ENCODE results near the gene TARBP2. TPM values are rescaled to one million over a fixed set of nuclear protein-coding genes. Genes with fewer than 3 reads are reported as not detected.

Gene TARBP2, protein sequence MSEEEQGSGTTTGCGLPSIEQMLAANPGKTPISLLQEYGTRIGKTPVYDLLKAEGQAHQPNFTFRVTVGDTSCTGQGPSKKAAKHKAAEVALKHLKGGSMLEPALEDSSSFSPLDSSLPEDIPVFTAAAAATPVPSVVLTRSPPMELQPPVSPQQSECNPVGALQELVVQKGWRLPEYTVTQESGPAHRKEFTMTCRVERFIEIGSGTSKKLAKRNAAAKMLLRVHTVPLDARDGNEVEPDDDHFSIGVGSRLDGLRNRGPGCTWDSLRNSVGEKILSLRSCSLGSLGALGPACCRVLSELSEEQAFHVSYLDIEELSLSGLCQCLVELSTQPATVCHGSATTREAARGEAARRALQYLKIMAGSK
- total RNA-seq (26.2 TPM), polyA plus RNA-seq (ENCODE audit: insufficient read depth in 1 of 8, insufficient read length in 8 of 8, low replicate concordance in 1 of 8) (10 to 100 TPM; 24.0 to 31.6 (median 26.7) TPM)
- long read RNA-seq, donor 1, partial matches to known transcripts: 0 of 1 reads
- long read RNA-seq, donor 1, other reads (novel, unspliced or antisense): 0 of 1 reads
- long read RNA-seq, donor 2: 0 reads
- long read RNA-seq, donor 3, transcript TARBP2-201 (9 exons, 1,867 nt): major isoform, 5 of 6 reads
- long read RNA-seq, donor 3, partial matches to known transcripts: 0 of 6 reads
- long read RNA-seq, donor 3, other reads (novel, unspliced or antisense): 0 of 6 reads
- long read RNA-seq, donor 4, partial matches to known transcripts: 0 of 3 reads
- long read RNA-seq, donor 4, other reads (novel, unspliced or antisense): 0 of 3 reads
- long read RNA-seq, donor 5, transcript TARBP2-201 (9 exons, 1,867 nt): major isoform, 8 of 10 reads
- long read RNA-seq, donor 5, partial matches to known transcripts: 0 of 10 reads
- long read RNA-seq, donor 5, other reads (novel, unspliced or antisense): 0 of 10 reads
- long read RNA-seq, donor 6, transcript TARBP2-201 (9 exons, 1,867 nt): major isoform, 7 of 8 reads
- long read RNA-seq, donor 6, partial matches to known transcripts: 0 of 8 reads
- long read RNA-seq, donor 6, other reads (novel, unspliced or antisense): 0 of 8 reads
- long read RNA-seq, donor 7, transcript TARBP2-201 (9 exons, 1,867 nt): major isoform, 5 of 10 reads
- long read RNA-seq, donor 7, partial matches to known transcripts: 0 of 10 reads
- long read RNA-seq, donor 7, other reads (novel, unspliced or antisense): 0 of 10 reads
- long read RNA-seq, donor 8: 0 reads
- long read RNA-seq, donor 9, partial matches to known transcripts: 0 of 3 reads
- long read RNA-seq, donor 9, other reads (novel, unspliced or antisense): 0 of 3 reads
- long read RNA-seq, donor 10, partial matches to known transcripts: 0 of 7 reads
- long read RNA-seq, donor 10, other reads (novel, unspliced or antisense): 0 of 7 reads
- long read RNA-seq, donor 11, partial matches to known transcripts: 0 of 6 reads
- long read RNA-seq, donor 11, other reads (novel, unspliced or antisense): 0 of 6 reads

DNA sequence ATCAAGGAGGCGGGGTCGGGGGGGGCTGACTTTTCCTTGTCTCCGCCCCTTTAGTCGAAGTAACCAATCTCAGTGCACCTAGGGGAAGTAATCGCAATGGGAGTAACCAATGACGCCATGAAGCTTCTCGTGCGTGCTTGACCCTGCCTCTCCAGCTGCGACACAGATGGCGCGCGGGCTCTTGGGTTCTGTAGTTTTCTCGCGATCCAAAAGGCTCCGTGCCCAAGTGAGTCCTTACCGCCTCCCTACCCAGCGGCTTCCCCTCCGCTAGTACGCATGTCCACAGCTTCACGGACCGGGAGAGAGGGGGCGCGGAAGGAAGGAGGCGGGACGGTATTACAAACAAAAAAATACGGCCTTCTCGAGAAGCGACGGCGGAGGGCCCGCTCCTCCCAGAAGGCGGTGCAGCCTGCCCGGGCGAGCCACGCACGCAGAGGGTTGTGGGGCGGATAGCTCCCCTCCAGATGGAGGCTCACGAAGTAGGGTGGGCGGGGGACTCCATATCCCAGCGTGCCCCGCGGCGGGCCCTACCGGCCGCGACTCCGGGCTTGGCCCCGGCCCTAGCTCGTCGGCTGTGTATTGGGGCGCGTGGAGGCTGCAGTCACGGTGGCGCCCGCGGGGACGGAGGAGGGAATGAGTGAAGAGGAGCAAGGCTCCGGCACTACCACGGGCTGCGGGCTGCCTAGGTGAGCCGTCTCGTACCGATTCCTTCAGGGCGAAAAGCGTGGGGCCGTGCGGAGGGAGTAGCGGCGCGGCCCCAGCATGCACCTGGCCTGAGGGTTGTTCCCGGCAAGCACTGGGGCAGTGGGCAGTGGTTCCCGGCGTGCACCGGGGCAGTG is at the start of gene TARBP2:
Gene TARBP2, plus strand, starts transcription at position 508 of the 839 bp plus-strand sequence. Its CDS starts 126 bp downstream, at position 634.
- Histone ChIP-seq H3K9me3 (replicated peaks; ENCODE audit: control insufficient read depth, low read depth, low read length) (no peaks in the 10 kb centered on the region), H3K4me3 (ENCODE audit: low read length) (peak within 1 kb of the TSS; percentile 73), H3K27me3 (ENCODE audit: control insufficient read depth, insufficient read depth, low read length) (no peaks in the 10 kb centered on the region), H3K27ac (ENCODE audit: low read length) (peak within 1 kb of the TSS; percentile 94), H3K36me3 (ENCODE audit: control insufficient read depth, insufficient read depth, low read length) (peaks cover 33% of the 10 kb centered on the region), H3K4me1 (ENCODE audit: control insufficient read depth, insufficient read depth, low read length) (peaks cover 45% of the 10 kb centered on the region)
- under 1% methylated on average over 52 of the region's 74 CpGs for WGBS (ENCODE audit: insufficient coverage)
- DNase-seq: peak; percentile 100

DNA sequence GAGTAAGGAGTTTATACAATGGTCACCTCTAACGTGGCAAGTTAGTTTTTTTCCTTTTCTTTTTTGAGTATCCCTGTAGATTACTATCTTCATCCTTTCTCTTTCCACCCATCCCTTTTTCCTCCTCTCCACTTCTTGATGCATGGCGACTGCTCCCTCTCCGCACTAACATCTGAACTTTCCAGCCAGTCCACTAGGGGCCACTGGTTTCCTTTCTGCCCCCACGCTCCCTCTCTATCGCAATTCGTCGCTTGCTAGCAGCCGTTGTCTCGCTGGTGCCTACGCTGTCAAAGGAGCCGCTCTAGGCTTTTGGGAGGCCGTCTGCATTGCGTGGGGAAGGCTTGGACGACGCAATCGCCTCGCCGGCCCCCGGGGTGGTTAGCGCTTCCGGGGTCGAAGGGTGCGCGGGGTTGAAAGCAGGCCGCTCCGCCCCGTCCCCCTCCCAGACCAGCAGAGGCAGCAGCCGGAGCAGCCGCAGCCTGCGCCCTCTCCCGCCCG is 49.4 kb upstream of the TARBP2 start, which contains the start of gene PCBP2:
Gene PCBP2, plus strand, starts transcription at position 442 of the 498 bp plus-strand sequence. CDS start 2,699 bp downstream, outside the sequence.
- WGBS (ENCODE audit: insufficient coverage): 0% methylated on average over 11 of the region's 32 CpGs
- H3K36me3 ChIP-seq (ENCODE audit: control insufficient read depth, insufficient read depth, low read length): peaks cover 23% of the 10 kb centered on the region

DNA sequence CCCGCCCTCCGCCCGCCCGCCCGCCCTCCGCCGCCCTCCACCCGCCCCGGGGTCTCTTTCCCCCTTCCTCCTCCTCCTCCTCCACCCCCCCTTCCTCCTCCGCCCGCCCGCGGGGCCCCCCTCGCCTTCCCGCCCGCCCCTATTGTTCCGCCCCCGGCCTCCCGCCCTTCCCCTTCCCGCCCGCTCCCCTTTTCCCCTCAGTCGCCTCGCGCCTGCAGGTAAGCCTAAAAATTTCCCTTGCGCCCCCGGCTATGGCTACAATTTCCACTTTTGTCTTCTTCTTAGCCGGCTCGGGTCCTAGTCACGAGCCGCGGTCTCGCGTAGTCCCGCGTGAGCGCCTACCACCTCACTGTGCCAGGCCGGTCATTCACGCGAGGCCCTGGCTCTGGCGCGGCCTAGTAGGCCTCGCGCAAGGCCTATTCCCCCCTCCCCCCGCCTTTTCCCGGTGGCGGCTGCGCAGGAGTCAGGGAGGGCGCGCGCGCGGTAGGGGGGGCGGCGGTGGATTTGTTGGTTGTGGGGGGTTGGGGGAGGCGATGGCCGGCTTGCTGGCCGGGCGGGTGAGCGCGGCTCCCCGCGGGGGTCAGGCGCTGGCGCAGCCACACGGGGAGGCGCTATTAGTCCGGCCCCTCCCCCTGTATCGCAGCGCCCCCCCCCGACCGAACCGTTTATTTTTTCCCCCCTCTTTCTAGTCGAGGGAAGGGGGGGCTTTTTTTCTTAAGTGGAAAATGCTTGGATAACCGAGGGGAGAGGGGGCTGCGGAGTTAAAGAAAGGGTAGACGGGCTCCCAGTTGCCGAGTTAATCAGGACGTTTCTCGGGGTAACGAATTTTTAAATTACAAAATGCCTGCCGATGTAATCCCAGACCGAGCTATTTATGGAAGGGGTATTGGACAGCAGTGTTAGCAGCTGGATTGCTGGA is 48.7 kb upstream of the TARBP2 start:
- DNase-seq: peak; percentile 94
- WGBS (ENCODE audit: insufficient coverage): under 1% methylated on average over 31 of the region's 82 CpGs
- Histone ChIP-seq H3K9me3 (replicated peaks; ENCODE audit: control insufficient read depth, low read depth, low read length) (no peaks in the 10 kb centered on the region), H3K27me3 (ENCODE audit: control insufficient read depth, insufficient read depth, low read length) (no peaks in the 10 kb centered on the region), H3K4me3 (ENCODE audit: low read length) (peak overlapping the region; percentile 78), H3K4me1 (ENCODE audit: control insufficient read depth, insufficient read depth, low read length) (peaks cover 9% of the 10 kb centered on the region), H3K36me3 (ENCODE audit: control insufficient read depth, insufficient read depth, low read length) (peaks cover 26% of the 10 kb centered on the region), H3K27ac (ENCODE audit: low read length) (peak overlapping the region; percentile 98)

More for the DNA sequence above, 49.4 kb upstream of the TARBP2 start, which contains the start of gene PCBP2:
- peak within 1 kb of the TSS; percentile 78 for H3K4me3 ChIP-seq (ENCODE audit: low read length)
- peak within 1 kb of the TSS; percentile 98 for H3K27ac ChIP-seq (ENCODE audit: low read length)
- H3K27me3 ChIP-seq (ENCODE audit: control insufficient read depth, insufficient read depth, low read length): no peaks in the 10 kb centered on the region
- no peaks in the 10 kb centered on the region for H3K9me3 ChIP-seq (replicated peaks; ENCODE audit: control insufficient read depth, low read depth, low read length)
- peaks cover 9% of the 10 kb centered on the region for H3K4me1 ChIP-seq (ENCODE audit: control insufficient read depth, insufficient read depth, low read length)
- DNase-seq: peak; percentile 100

DNA sequence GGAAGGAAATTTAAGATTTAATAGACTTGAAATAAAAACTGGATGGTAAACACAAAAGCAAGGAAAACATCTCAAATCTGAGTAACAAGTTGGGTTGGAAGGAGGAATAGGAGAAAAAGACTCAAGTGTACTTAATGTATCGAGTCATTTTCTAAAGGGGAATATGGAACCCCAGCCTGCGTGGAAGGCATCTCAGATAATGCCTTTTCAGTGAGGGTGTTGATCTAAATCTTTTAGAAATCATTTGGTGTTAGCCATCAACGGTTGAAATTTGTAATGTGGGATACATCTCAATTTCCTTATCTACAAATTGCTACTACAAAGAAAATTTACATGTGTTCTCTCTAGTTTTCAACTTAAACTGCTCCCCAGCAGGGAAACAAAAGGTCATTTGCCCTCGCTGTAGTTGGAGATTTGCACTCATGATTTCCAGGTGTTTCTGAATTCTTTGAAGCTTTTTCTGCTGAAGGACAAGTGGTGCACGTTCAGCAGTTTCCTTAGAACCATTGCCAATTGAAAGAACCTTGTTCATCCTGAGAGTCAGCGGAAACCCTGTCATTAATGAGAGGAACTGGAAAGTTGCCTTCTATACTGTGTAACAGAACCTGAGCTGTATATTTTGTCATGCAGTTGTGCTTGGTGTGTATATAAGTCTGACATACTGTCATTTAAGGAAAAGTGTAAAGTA is 47.0 kb upstream of the TARBP2 start:
- H3K4me1 ChIP-seq (ENCODE audit: control insufficient read depth, insufficient read depth, low read length): peaks cover 9% of the 10 kb centered on the region
- DNase-seq: no peak
- H3K4me3 ChIP-seq (ENCODE audit: low read length): no peak overlapping the region
- 18% methylated on average over 4 of the region's 6 CpGs for WGBS (ENCODE audit: insufficient coverage)
- H3K36me3 ChIP-seq (ENCODE audit: control insufficient read depth, insufficient read depth, low read length): peaks cover 41% of the 10 kb centered on the region
- no peak overlapping the region for H3K27ac ChIP-seq (ENCODE audit: low read length)
- H3K27me3 ChIP-seq (ENCODE audit: control insufficient read depth, insufficient read depth, low read length): no peaks in the 10 kb centered on the region
- no peaks in the 10 kb centered on the region for H3K9me3 ChIP-seq (replicated peaks; ENCODE audit: control insufficient read depth, low read depth, low read length)

DNA sequence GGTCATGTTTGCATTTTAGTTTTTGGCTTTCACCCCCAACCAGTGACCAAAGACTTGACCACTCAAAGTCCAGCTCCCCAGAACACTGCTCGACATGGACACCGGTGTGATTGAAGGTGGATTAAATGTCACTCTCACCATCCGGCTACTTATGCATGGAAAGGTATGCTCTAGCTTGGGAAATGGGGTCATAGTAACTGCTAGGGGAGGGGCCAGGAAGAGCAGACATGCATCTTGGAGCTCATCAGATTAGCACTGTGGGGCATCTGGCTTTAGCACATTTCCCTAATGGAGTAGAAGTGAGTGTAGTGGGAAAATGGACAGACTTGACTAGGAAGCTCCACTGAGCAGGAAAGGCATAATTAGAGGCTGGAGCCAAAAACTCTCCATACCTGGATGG is 46.4 kb upstream of the TARBP2 start:
- no peaks in the 10 kb centered on the region for H3K27me3 ChIP-seq (ENCODE audit: control insufficient read depth, insufficient read depth, low read length)
- no peak for DNase-seq
- peaks cover 9% of the 10 kb centered on the region for H3K4me1 ChIP-seq (ENCODE audit: control insufficient read depth, insufficient read depth, low read length)
- no peak overlapping the region for H3K4me3 ChIP-seq (ENCODE audit: low read length)
- H3K27ac ChIP-seq (ENCODE audit: low read length): no peak overlapping the region
- no CpG with 5 or more reads among the region's 3 CpGs for WGBS (ENCODE audit: insufficient coverage)
- peaks cover 44% of the 10 kb centered on the region for H3K36me3 ChIP-seq (ENCODE audit: control insufficient read depth, insufficient read depth, low read length)
- no peaks in the 10 kb centered on the region for H3K9me3 ChIP-seq (replicated peaks; ENCODE audit: control insufficient read depth, low read depth, low read length)

DNA sequence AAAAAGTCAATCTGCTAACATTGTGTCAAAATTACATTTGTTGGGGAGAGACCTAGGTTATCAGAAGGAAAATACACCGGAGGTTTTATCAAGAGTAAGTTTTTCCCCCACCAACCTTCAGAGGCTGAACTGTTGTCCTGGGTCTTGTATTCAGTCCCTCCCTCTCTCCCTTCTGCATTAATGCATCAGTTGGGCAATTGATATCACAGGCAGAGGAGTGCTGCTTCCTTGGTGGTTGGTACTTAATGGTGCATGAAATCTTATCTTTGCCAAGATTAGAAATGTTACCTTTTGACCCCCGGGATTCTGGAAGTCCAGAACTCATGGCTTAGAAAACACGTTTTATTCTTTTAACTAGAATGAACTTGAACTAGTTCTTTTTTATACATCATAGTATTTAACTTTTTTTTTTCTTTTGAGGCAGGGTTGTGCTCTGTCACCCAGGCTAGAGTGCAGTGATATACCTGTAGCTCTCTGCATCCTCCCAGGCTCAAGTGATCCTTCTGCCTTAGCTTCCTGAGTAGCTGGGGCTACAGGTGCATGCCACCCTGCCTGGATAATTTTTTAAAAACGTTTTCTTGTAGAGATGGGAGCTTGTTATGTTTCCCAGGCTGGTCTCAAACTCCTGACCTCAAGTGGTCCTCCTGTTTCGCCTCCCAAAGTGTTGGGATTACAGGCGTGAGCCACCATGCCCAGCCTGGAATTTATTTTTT is 44.3 kb upstream of the TARBP2 start:
- H3K4me3 ChIP-seq (ENCODE audit: low read length): no peak overlapping the region
- DNase-seq: no peak
- WGBS (ENCODE audit: insufficient coverage): 50% methylated on average over 1 of the region's 6 CpGs
- H3K9me3 ChIP-seq (replicated peaks; ENCODE audit: control insufficient read depth, low read depth, low read length): no peaks in the 10 kb centered on the region
- no peak overlapping the region for H3K27ac ChIP-seq (ENCODE audit: low read length)
- H3K4me1 ChIP-seq (ENCODE audit: control insufficient read depth, insufficient read depth, low read length): peaks cover 12% of the 10 kb centered on the region
- no peaks in the 10 kb centered on the region for H3K27me3 ChIP-seq (ENCODE audit: control insufficient read depth, insufficient read depth, low read length)
- peaks cover 65% of the 10 kb centered on the region for H3K36me3 ChIP-seq (ENCODE audit: control insufficient read depth, insufficient read depth, low read length)

DNA sequence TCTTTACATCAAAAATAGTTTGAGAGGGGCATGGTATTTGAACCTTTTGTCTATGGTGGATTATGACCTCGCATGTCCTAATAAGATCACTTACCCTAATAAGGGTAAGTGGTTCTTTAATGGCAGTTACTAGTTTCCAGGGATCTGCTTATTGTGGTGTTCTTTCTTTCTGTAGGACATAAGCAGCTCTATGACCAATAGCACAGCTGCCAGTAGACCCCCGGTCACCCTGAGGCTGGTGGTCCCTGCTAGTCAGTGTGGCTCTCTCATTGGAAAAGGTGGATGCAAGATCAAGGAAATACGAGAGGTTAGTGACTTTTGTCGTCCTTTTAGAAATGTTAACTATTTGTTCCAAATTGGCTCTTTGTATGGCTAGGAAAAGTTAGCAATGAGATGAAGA is 42.0 kb upstream of the TARBP2 start:
- no peaks in the 10 kb centered on the region for H3K9me3 ChIP-seq (replicated peaks; ENCODE audit: control insufficient read depth, low read depth, low read length)
- 40% methylated on average over 1 of the region's 4 CpGs for WGBS (ENCODE audit: insufficient coverage)
- H3K36me3 ChIP-seq (ENCODE audit: control insufficient read depth, insufficient read depth, low read length): peaks cover 84% of the 10 kb centered on the region
- no peak overlapping the region for H3K4me3 ChIP-seq (ENCODE audit: low read length)
- no peak overlapping the region for H3K27ac ChIP-seq (ENCODE audit: low read length)
- H3K4me1 ChIP-seq (ENCODE audit: control insufficient read depth, insufficient read depth, low read length): peaks cover 10% of the 10 kb centered on the region
- no peak for DNase-seq
- no peaks in the 10 kb centered on the region for H3K27me3 ChIP-seq (ENCODE audit: control insufficient read depth, insufficient read depth, low read length)

All from muscle of leg (tissue), 16 donors.